Prostate gland (tissue), 2 donors: ENCODE results near the gene BCAT1.

Experiments
- POLR2A ChIP-seq: fragments of 450-650 bp; IDR thresholded peaks from one replicate; pipeline ENCODE4 v1.6.1; 2016; ENCODE audit warnings: antibody characterized with exemption, mild to moderate bottlenecking
- TF ChIP-seq, protein P1 (sequence below), 4 experiments: fragments of 200-600 bp in 2 of 4; fragments of 450-650 bp in 2 of 4; sonication (generic) in 2 of 4; IDR thresholded peaks; 1 replicate in 3 of 4; 2 replicates in 1 of 4; pipeline ENCODE4 v1.5.1; 2016 to 2019; ENCODE audit warnings: antibody characterized with exemption in 4 of 4, mild to moderate bottlenecking in 2 of 4, moderate library complexity in 2 of 4

DNA sequence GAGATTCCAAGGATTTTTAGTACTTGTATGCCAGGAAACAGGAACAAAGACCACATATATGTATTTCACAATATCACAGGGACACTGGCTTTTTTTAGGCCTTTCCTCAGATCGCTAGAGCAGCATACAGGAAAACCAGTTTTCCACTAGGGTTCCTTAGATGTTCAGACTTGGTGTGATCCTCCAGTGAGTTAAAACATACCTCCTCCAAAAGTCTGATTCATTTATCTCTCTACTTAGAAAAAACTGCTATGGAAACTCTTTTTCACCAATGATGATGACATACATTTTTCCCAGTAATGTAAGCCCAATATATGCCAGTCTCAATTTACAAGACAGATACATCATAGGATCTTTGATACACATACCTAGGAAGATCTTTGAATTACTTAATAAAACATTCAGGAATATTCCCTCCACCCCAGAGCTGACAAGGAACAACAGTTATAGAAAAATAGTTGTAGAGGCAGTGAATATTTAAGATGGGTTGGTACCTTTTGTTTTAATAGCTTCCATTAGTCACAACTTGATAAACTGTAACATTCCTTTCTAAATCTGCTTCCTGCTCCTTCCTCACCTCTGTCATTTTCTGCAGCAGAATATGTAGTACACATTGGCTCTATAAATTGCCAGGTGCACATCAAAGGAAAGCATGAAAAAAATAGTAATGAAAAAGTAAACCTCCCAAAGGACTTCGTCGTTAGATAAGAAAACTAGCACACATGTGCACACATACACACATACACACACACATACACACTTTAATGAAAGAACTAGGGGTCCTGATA lies 27.5 kb downstream of the BCAT1 start:
- TF ChIP-seq, protein P1, sequence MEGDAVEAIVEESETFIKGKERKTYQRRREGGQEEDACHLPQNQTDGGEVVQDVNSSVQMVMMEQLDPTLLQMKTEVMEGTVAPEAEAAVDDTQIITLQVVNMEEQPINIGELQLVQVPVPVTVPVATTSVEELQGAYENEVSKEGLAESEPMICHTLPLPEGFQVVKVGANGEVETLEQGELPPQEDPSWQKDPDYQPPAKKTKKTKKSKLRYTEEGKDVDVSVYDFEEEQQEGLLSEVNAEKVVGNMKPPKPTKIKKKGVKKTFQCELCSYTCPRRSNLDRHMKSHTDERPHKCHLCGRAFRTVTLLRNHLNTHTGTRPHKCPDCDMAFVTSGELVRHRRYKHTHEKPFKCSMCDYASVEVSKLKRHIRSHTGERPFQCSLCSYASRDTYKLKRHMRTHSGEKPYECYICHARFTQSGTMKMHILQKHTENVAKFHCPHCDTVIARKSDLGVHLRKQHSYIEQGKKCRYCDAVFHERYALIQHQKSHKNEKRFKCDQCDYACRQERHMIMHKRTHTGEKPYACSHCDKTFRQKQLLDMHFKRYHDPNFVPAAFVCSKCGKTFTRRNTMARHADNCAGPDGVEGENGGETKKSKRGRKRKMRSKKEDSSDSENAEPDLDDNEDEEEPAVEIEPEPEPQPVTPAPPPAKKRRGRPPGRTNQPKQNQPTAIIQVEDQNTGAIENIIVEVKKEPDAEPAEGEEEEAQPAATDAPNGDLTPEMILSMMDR (IDR thresholded peaks at IDR 0.05): no peak
- TF ChIP-seq POLR2A: no peak
